HepG2 (cell line): ENCODE results near the gene POLE3. TPM values are rescaled to one million over a fixed set of nuclear protein-coding genes. Genes with fewer than 3 reads are reported as not detected.

Experiments used
- ATM ChIP-seq: fragments of 450-650 bp; IDR thresholded peaks from 2 replicates; pipeline ENCODE4 v1.7.1; 2017; ENCODE audit warnings: mild to moderate bottlenecking, borderline replicate concordance
- CEBPB ChIP-seq: IDR thresholded peaks from 2 replicates; pipeline ENCODE4 v1.6.1; 2011; ENCODE audit warnings: low read depth, low read length, improper control_type of control experiment, borderline replicate concordance
- POLR2A ChIP-seq, 2 experiments: IDR thresholded peaks; 2 replicates each; pipeline ENCODE4 v1.6.1; 2011; ENCODE audit warnings: low read depth in 2 of 2, low read length in 2 of 2, mild to moderate bottlenecking in 1 of 2, moderate library complexity in 1 of 2; ENCODE audit not compliant: insufficient read depth in 1 of 2
- ZBTB37 ChIP-seq: sonication (generic); formaldehyde crosslinking; IDR thresholded peaks from 2 replicates; pipeline ENCODE4 v1.4.0; 2020; ENCODE audit warnings: mild to moderate bottlenecking, missing genetic modification reagents
- ZHX1 ChIP-seq: sonication (generic); formaldehyde crosslinking; IDR thresholded peaks from 2 replicates; pipeline ENCODE4 v1.8.1; 2022; ENCODE audit warnings: low read depth, mild to moderate bottlenecking, missing genetic modification reagents
- ZNF136 ChIP-seq: sonication (generic); formaldehyde crosslinking; IDR thresholded peaks from 2 replicates; pipeline ENCODE4 v1.8.1; 2022; ENCODE audit warnings: low read depth, mild to moderate bottlenecking, moderate library complexity, missing genetic modification reagents
- ZNF143 ChIP-seq: sonication (generic); formaldehyde crosslinking; IDR thresholded peaks from 2 replicates; pipeline ENCODE4 v1.4.0; 2020; ENCODE audit warnings: missing genetic modification reagents
- ZNF614 ChIP-seq: IDR thresholded peaks from 2 replicates; pipeline ENCODE4 v1.6.1; 2018; ENCODE audit warnings: missing biosample characterization, missing genetic modification reagents, inconsistent platforms, borderline replicate concordance
- ZNF720 ChIP-seq: sonication (generic); formaldehyde crosslinking; IDR thresholded peaks from 2 replicates; pipeline ENCODE4 v1.4.0; 2020; ENCODE audit warnings: missing genetic modification reagents
- polyA plus RNA-seq, 8 experiments: library from polyadenylated mRNA; depleted of rRNA in 3 of 8; stranded (reverse) in 7 of 8; unstranded in 1 of 8; fragments of >200 nt; fragmentation: Illumina TruSeq in 4 of 8; extraction: Trizol in 4 of 8; gene quantifications; 2 replicates each; pipeline versions ENCODE4 v1.2.1 to v1.2.3, GENCODE V29; 2011 to 2016; ENCODE audit warnings: low read depth in 4 of 8, missing spikeins in 1 of 8, mixed read lengths in 1 of 8; ENCODE audit not compliant: insufficient read depth in 1 of 8
- total RNA-seq, 5 experiments: library from RNA; depleted of rRNA; stranded (reverse); fragments of >200 nt; fragmentation: Illumina TruSeq; extraction: Trizol; gene quantifications; 2 replicates each; pipeline ENCODE4 v1.2.3, GENCODE V29; 2016; ENCODE audit warnings: low read depth in 1 of 5
- TF ChIP-seq, protein P1 (sequence below): IDR thresholded peaks from 2 replicates; pipeline ENCODE4 v1.6.1; 2018; ENCODE audit warnings: missing genetic modification reagents, mild to moderate bottlenecking, missing compliant biosample characterization
- TF ChIP-seq, protein P2 (sequence below): sonication (generic); formaldehyde crosslinking; IDR thresholded peaks from 2 replicates; pipeline ENCODE4 v1.4.0; 2020; ENCODE audit warnings: mild to moderate bottlenecking, missing genetic modification reagents
- TF ChIP-seq, protein P3 (sequence below): sonication (generic); formaldehyde crosslinking; IDR thresholded peaks from 2 replicates; pipeline ENCODE4 v1.9.0; 2021; ENCODE audit warnings: missing genetic modification reagents, mild to moderate bottlenecking, borderline replicate concordance
- TF ChIP-seq, protein P4 (sequence below): sonication (generic); formaldehyde crosslinking; IDR thresholded peaks from 2 replicates; pipeline ENCODE4 v1.4.0; 2020; ENCODE audit warnings: missing genetic modification reagents; ENCODE audit errors: not compliant biosample characterization
- TF ChIP-seq, protein P5 (sequence below): sonication (generic); formaldehyde crosslinking; IDR thresholded peaks from 2 replicates; pipeline ENCODE4 v1.5.0; 2020; ENCODE audit warnings: mild to moderate bottlenecking, missing genetic modification reagents

POLE3 gene
- total and polyA plus RNA-seq, 2 of the 13 experiments (the other 11 are each of a cell fraction or from before 2014, with no cell fraction given) = 36.0 to 77.2 TPM

GRCh38 chr9:113395000-113395861, 15.2 kb downstream of the POLE3 start (continued):
- TF ChIP-seq, protein P1, sequence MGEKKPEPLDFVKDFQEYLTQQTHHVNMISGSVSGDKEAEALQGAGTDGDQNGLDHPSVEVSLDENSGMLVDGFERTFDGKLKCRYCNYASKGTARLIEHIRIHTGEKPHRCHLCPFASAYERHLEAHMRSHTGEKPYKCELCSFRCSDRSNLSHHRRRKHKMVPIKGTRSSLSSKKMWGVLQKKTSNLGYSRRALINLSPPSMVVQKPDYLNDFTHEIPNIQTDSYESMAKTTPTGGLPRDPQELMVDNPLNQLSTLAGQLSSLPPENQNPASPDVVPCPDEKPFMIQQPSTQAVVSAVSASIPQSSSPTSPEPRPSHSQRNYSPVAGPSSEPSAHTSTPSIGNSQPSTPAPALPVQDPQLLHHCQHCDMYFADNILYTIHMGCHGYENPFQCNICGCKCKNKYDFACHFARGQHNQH (CRISPR knock-in tag) = peak; percentile 83
- TF ChIP-seq ZNF614 (CRISPR knock-in tag) (peak; percentile 79; the same call in 1 of the 2 replicates), POLR2A (IDR thresholded peaks at IDR 0.05; ENCODE audit: insufficient read depth in 1 of 2, low read depth in 2 of 2, low read length in 2 of 2) (no peak), ATM (no peak), ZNF136 (CRISPR knock-in tag) (0 out of 2 replicates have a peak, but pooled peaks have one; percentile 52), ZBTB37 (CRISPR knock-in tag) (no peak), ZNF720 (CRISPR knock-in tag) (no peak), ZNF143 (peak; percentile 15; the same call in 1 of the 2 replicates), ZHX1 (CRISPR knock-in tag) (no peak), CEBPB (peak; percentile 73)
- TF ChIP-seq, protein P2, sequence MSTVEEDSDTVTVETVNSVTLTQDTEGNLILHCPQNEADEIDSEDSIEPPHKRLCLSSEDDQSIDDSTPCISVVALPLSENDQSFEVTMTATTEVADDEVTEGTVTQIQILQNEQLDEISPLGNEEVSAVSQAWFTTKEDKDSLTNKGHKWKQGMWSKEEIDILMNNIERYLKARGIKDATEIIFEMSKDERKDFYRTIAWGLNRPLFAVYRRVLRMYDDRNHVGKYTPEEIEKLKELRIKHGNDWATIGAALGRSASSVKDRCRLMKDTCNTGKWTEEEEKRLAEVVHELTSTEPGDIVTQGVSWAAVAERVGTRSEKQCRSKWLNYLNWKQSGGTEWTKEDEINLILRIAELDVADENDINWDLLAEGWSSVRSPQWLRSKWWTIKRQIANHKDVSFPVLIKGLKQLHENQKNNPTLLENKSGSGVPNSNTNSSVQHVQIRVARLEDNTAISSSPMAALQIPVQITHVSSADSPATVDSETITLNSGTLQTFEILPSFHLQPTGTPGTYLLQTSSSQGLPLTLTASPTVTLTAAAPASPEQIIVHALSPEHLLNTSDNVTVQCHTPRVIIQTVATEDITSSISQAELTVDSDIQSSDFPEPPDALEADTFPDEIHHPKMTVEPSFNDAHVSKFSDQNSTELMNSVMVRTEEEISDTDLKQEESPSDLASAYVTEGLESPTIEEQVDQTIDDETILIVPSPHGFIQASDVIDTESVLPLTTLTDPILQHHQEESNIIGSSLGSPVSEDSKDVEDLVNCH (CRISPR knock-in tag) = no peak
- TF ChIP-seq, protein P3, sequence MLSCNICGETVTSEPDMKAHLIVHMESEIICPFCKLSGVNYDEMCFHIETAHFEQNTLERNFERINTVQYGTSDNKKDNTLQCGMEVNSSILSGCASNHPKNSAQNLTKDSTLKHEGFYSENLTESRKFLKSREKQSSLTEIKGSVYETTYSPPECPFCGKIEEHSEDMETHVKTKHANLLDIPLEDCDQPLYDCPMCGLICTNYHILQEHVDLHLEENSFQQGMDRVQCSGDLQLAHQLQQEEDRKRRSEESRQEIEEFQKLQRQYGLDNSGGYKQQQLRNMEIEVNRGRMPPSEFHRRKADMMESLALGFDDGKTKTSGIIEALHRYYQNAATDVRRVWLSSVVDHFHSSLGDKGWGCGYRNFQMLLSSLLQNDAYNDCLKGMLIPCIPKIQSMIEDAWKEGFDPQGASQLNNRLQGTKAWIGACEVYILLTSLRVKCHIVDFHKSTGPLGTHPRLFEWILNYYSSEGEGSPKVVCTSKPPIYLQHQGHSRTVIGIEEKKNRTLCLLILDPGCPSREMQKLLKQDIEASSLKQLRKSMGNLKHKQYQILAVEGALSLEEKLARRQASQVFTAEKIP = no peak
- TF ChIP-seq, protein P4, sequence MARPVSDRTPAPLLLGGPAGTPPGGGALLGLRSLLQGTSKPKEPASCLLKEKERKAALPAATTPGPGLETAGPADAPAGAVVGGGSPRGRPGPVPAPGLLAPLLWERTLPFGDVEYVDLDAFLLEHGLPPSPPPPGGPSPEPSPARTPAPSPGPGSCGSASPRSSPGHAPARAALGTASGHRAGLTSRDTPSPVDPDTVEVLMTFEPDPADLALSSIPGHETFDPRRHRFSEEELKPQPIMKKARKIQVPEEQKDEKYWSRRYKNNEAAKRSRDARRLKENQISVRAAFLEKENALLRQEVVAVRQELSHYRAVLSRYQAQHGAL = no peak
- TF ChIP-seq, protein P5, sequence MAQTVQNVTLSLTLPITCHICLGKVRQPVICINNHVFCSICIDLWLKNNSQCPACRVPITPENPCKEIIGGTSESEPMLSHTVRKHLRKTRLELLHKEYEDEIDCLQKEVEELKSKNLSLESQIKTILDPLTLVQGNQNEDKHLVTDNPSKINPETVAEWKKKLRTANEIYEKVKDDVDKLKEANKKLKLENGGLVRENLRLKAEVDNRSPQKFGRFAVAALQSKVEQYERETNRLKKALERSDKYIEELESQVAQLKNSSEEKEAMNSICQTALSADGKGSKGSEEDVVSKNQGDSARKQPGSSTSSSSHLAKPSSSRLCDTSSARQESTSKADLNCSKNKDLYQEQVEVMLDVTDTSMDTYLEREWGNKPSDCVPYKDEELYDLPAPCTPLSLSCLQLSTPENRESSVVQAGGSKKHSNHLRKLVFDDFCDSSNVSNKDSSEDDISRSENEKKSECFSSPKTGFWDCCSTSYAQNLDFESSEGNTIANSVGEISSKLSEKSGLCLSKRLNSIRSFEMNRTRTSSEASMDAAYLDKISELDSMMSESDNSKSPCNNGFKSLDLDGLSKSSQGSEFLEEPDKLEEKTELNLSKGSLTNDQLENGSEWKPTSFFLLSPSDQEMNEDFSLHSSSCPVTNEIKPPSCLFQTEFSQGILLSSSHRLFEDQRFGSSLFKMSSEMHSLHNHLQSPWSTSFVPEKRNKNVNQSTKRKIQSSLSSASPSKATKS = no peak
